HEK293 (cell line): ENCODE measurements around the gene PRKCA.

Source experiments
- CTCF ChIA-PET: fragments of 350-600 bp; formaldehyde crosslinking; extraction: SDS; loops from one replicate; lab custom pipeline; 2021; ENCODE audit warnings: antibody characterized with exemption; lab: Yijun Ruan, JAX
- POLR2A ChIA-PET: fragments of 300-600 bp; formaldehyde crosslinking; extraction: SDS; loops from one replicate; lab custom pipeline; 2020; ENCODE audit warnings: antibody characterized with exemption, inconsistent platforms; lab: Yijun Ruan, JAX
- H3K27ac ChIP-seq: fragments of 200-500 bp; sonication (Bioruptor generic); 2 replicates; pipeline ENCODE4 v1.5.1; 2014; ENCODE audit warnings: low read depth, low read length, control low read depth, inconsistent platforms; ENCODE audit errors: extremely low read depth
- H3K36me3 ChIP-seq, 2 experiments: fragments of 200-500 bp in 1 of 2; sonication (Bioruptor generic) in 1 of 2; 1 replicate in 1 of 2; 2 replicates in 1 of 2; pipeline ENCODE4 v1.5.1; 2014 to 2017; ENCODE audit warnings: inconsistent platforms in 2 of 2, low read length in 2 of 2; ENCODE audit not compliant: control insufficient read depth in 2 of 2, insufficient read depth in 1 of 2
- H3K4me1 ChIP-seq: fragments of 200-500 bp; sonication (Bioruptor generic); 2 replicates; pipeline ENCODE4 v1.5.1; 2014; ENCODE audit warnings: mild to moderate bottlenecking, low read length, inconsistent platforms; ENCODE audit not compliant: control insufficient read depth, insufficient read depth
- H3K4me3 ChIP-seq: 2 replicates; pipeline ENCODE4 v1.5.1; 2011; ENCODE audit warnings: low read depth, mild to moderate bottlenecking, control low read depth, low read length, moderate library complexity
- H3K9me3 ChIP-seq: fragments of 200-500 bp; sonication (Bioruptor generic); 2 replicates; pipeline ENCODE4 v1.5.1; 2014; ENCODE audit warnings: low read depth, low read length, inconsistent platforms; ENCODE audit not compliant: control insufficient read depth, insufficient read depth
- SCRT1 ChIP-seq: fragments of 450-650 bp; formaldehyde crosslinking; IDR thresholded peaks from 2 replicates; pipeline ENCODE4 v1.5.1; 2016; ENCODE audit warnings: missing biosample characterization, missing genetic modification characterization, borderline replicate concordance
- SP3 ChIP-seq: fragments of 450-650 bp; formaldehyde crosslinking; IDR thresholded peaks from 2 replicates; pipeline ENCODE4 v1.5.1; 2016; ENCODE audit warnings: missing biosample characterization, missing genetic modification characterization
- TCF7L2 ChIP-seq: IDR thresholded peaks from 2 replicates; pipeline ENCODE4 v1.6.1; 2011; ENCODE audit warnings: low read depth, mild to moderate bottlenecking, inconsistent platforms, low read length, moderate library complexity, borderline replicate concordance
- ZBTB20 ChIP-seq: fragments of 450-650 bp; formaldehyde crosslinking; IDR thresholded peaks from 2 replicates; pipeline ENCODE4 v1.5.1; 2016; ENCODE audit warnings: missing biosample characterization, missing genetic modification characterization
- ZNF114 ChIP-seq: fragments of 450-650 bp; formaldehyde crosslinking; IDR thresholded peaks from 2 replicates; pipeline ENCODE4 v1.5.0; 2017; ENCODE audit warnings: missing biosample characterization, missing genetic modification characterization
- ZNF121 ChIP-seq: fragments of 450-650 bp; formaldehyde crosslinking; IDR thresholded peaks from 2 replicates; pipeline ENCODE4 v1.5.1; 2016; ENCODE audit warnings: missing biosample characterization, missing genetic modification characterization
- ZNF132 ChIP-seq: fragments of 450-650 bp; formaldehyde crosslinking; IDR thresholded peaks from 2 replicates; pipeline ENCODE4 v1.5.1; 2017; ENCODE audit warnings: missing biosample characterization, missing genetic modification characterization, borderline replicate concordance
- ZNF292 ChIP-seq: fragments of 450-650 bp; formaldehyde crosslinking; IDR thresholded peaks from 2 replicates; pipeline ENCODE4 v1.5.1; 2016; ENCODE audit warnings: low read depth, missing biosample characterization, missing genetic modification characterization, borderline replicate concordance
- ZNF350 ChIP-seq: fragments of 450-650 bp; formaldehyde crosslinking; IDR thresholded peaks from 2 replicates; pipeline ENCODE4 v1.5.0; 2017; ENCODE audit warnings: missing biosample characterization, mild to moderate bottlenecking, missing genetic modification characterization
- ZNF426 ChIP-seq: fragments of 450-650 bp; formaldehyde crosslinking; IDR thresholded peaks from 2 replicates; pipeline ENCODE4 v1.5.1; 2017; ENCODE audit warnings: missing biosample characterization, missing genetic modification characterization, mild to moderate bottlenecking, inconsistent platforms, moderate library complexity
- ZNF555 ChIP-seq: fragments of 450-650 bp; formaldehyde crosslinking; conservative IDR thresholded peaks from 2 replicates; pipeline ENCODE4 v1.5.1; 2017; ENCODE audit warnings: missing biosample characterization, mild to moderate bottlenecking, missing genetic modification characterization, inconsistent platforms
- ZNF596 ChIP-seq: fragments of 450-650 bp; IDR thresholded peaks from 2 replicates; pipeline ENCODE4 v1.5.0; 2018; ENCODE audit warnings: missing biosample characterization, mild to moderate bottlenecking, missing genetic modification characterization, moderate library complexity
- ZNF600 ChIP-seq: fragments of 450-650 bp; formaldehyde crosslinking; IDR thresholded peaks from 2 replicates; pipeline ENCODE4 v1.5.1; 2016; ENCODE audit warnings: missing biosample characterization, missing genetic modification characterization
- ZNF658 ChIP-seq: fragments of 450-650 bp; formaldehyde crosslinking; IDR thresholded peaks from 2 replicates; pipeline ENCODE4; 2016; ENCODE audit warnings: missing biosample characterization, missing genetic modification characterization
- ZNF707 ChIP-seq: fragments of 450-650 bp; formaldehyde crosslinking; IDR thresholded peaks from 2 replicates; pipeline ENCODE4 v1.5.1; 2016; ENCODE audit warnings: missing biosample characterization, missing genetic modification characterization
- ZNF768 ChIP-seq: fragments of 450-650 bp; formaldehyde crosslinking; IDR thresholded peaks from 2 replicates; pipeline ENCODE4 v1.5.1; 2018; ENCODE audit warnings: missing biosample characterization, mild to moderate bottlenecking, missing genetic modification characterization
- ZNF830 ChIP-seq: fragments of 450-650 bp; IDR thresholded peaks from 2 replicates; pipeline ENCODE4 v1.5.0; 2018; ENCODE audit warnings: missing biosample characterization, missing genetic modification characterization, low read depth, mild to moderate bottlenecking, moderate library complexity
- ZSCAN16 ChIP-seq: fragments of 450-650 bp; formaldehyde crosslinking; IDR thresholded peaks from 2 replicates; pipeline ENCODE4 v1.5.1; 2016; ENCODE audit warnings: missing biosample characterization, missing genetic modification characterization
- ZSCAN23 ChIP-seq: fragments of 450-650 bp; formaldehyde crosslinking; IDR thresholded peaks from 2 replicates; pipeline ENCODE4 v1.5.1; 2016; ENCODE audit warnings: missing biosample characterization, missing genetic modification characterization
- TF ChIP-seq, protein P1 (sequence below): fragments of 450-650 bp; formaldehyde crosslinking; IDR thresholded peaks from 2 replicates; pipeline ENCODE4 v1.5.1; 2016; ENCODE audit warnings: missing biosample characterization, missing genetic modification characterization
- TF ChIP-seq, protein P2 (sequence below): fragments of 450-650 bp; formaldehyde crosslinking; IDR thresholded peaks from 2 replicates; pipeline ENCODE4 v1.5.1; 2017; ENCODE audit warnings: missing biosample characterization, missing genetic modification characterization
- TF ChIP-seq, protein P3 (sequence below): fragments of 450-650 bp; formaldehyde crosslinking; IDR thresholded peaks from 2 replicates; pipeline ENCODE4; 2016; ENCODE audit warnings: missing biosample characterization, missing genetic modification characterization
- TF ChIP-seq, protein P4 (sequence below): fragments of 450-650 bp; formaldehyde crosslinking; IDR thresholded peaks from 2 replicates; pipeline ENCODE4 v1.5.1; 2016; ENCODE audit warnings: missing biosample characterization, missing genetic modification characterization
- TF ChIP-seq, protein P5 (sequence below): fragments of 450-650 bp; formaldehyde crosslinking; optimal IDR thresholded peaks from 2 replicates; pipeline ENCODE3; 2016; ENCODE audit warnings: missing biosample characterization, mild to moderate bottlenecking, missing genetic modification characterization
- TF ChIP-seq, protein P6 (sequence below): fragments of 450-650 bp; formaldehyde crosslinking; IDR thresholded peaks from 2 replicates; pipeline ENCODE4 v1.5.1; 2016; ENCODE audit warnings: missing biosample characterization, missing genetic modification characterization
- TF ChIP-seq, protein P7 (sequence below): fragments of 450-650 bp; formaldehyde crosslinking; IDR thresholded peaks from 2 replicates; pipeline ENCODE4 v1.5.1; 2017; ENCODE audit warnings: missing biosample characterization, mild to moderate bottlenecking, missing genetic modification characterization, moderate library complexity

The PRKCA gene

DNA sequence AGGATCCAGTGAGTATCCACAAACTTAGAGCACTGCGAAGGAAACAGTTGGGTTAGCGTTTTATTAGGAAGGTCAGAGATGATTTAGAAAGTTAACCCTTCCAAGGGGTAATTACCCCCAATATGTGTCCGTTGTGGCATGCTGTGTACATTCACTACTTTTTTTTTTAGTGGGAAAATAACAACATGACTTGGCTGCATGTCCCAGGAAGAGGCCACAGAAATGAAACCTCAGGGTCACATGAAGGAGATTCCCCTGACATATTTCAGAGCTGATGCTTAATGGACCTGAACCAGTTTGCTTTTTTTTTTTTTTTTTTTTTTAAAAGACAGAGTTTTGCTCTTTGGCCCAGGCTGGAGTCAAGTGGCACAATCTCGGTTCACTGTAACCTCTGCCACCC, 167.5 kb downstream of the PRKCA start:
- no peaks in the 10 kb centered on the region for H3K9me3 ChIP-seq
- ChIA-PET CTCF (no interaction called here), POLR2A (no interaction called here)

DNA sequence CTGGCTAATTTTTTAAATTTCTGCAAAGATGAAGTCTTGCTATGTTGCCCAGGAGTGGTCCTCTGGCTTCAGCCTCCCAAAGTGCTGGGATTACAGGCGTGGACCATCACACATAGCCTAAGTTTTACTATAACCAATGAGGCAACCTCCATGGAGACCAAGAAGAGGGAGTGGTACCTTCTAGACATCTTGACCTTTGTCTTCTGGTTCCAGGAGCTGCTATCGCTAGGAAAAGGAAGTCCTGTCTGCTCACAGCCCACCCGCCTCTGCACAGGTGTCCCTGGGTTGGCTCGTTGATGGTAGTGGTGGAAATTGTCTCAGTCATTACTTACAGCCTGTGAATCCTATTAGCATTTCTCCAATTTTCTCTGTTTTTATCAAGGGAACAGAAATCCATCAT, 169.7 kb downstream of the PRKCA start:
- CTCF ChIA-PET, result no interaction called here
- no peaks in the 10 kb centered on the region for H3K9me3 ChIP-seq
- no peak overlapping the region for H3K4me3 ChIP-seq
- no peaks in the 10 kb centered on the region for H3K36me3 ChIP-seq
- no peak overlapping the region for H3K27ac ChIP-seq
- no peak for TF ChIP-seq TCF7L2
- TF ChIP-seq, protein P1, sequence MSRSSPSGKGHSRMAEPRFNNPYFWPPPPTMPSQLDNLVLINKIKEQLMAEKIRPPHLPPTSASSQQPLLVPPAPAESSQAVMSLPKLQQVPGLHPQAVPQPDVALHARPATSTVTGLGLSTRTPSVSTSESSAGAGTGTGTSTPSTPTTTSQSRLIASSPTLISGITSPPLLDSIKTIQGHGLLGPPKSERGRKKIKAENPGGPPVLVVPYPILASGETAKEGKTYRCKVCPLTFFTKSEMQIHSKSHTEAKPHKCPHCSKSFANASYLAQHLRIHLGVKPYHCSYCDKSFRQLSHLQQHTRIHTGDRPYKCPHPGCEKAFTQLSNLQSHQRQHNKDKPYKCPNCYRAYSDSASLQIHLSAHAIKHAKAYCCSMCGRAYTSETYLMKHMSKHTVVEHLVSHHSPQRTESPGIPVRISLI (tag by site-specific recombination), result no peak
- no peak for TF ChIP-seq ZNF426
- no peak for TF ChIP-seq ZNF350 (tag by site-specific recombination)
- TF ChIP-seq ZNF707 (tag by site-specific recombination), result no peak
- no peak for TF ChIP-seq ZNF121 (tag by site-specific recombination)
- TF ChIP-seq, protein P2, sequence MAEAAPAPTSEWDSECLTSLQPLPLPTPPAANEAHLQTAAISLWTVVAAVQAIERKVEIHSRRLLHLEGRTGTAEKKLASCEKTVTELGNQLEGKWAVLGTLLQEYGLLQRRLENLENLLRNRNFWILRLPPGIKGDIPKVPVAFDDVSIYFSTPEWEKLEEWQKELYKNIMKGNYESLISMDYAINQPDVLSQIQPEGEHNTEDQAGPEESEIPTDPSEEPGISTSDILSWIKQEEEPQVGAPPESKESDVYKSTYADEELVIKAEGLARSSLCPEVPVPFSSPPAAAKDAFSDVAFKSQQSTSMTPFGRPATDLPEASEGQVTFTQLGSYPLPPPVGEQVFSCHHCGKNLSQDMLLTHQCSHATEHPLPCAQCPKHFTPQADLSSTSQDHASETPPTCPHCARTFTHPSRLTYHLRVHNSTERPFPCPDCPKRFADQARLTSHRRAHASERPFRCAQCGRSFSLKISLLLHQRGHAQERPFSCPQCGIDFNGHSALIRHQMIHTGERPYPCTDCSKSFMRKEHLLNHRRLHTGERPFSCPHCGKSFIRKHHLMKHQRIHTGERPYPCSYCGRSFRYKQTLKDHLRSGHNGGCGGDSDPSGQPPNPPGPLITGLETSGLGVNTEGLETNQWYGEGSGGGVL (tag by site-specific recombination), result no peak
- TF ChIP-seq, protein P3, sequence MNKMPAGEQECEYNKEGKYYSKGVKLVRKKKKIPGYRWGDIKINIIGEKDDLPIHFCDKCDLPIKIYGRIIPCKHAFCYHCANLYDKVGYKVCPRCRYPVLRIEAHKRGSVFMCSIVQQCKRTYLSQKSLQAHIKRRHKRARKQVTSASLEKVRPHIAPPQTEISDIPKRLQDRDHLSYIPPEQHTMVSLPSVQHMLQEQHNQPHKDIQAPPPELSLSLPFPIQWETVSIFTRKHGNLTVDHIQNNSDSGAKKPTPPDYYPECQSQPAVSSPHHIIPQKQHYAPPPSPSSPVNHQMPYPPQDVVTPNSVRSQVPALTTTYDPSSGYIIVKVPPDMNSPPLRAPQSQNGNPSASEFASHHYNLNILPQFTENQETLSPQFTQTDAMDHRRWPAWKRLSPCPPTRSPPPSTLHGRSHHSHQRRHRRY (tag by site-specific recombination), result no peak
- no peak for TF ChIP-seq ZNF596 (tag by site-specific recombination)
- TF ChIP-seq SP3 (tag by site-specific recombination), result no peak
- TF ChIP-seq ZNF292 (tag by site-specific recombination), result no peak
- TF ChIP-seq, protein P4, sequence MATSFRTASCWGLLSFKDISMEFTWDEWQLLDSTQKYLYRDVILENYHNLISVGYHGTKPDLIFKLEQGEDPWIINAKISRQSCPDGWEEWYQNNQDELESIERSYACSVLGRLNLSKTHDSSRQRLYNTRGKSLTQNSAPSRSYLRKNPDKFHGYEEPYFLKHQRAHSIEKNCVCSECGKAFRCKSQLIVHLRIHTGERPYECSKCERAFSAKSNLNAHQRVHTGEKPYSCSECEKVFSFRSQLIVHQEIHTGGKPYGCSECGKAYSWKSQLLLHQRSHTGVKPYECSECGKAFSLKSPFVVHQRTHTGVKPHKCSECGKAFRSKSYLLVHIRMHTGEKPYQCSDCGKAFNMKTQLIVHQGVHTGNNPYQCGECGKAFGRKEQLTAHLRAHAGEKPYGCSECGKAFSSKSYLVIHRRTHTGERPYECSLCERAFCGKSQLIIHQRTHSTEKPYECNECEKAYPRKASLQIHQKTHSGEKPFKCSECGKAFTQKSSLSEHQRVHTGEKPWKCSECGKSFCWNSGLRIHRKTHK, result no peak
- TF ChIP-seq ZNF114 (tag by site-specific recombination), result no peak
- no peak for TF ChIP-seq ZSCAN16 (tag by site-specific recombination)
- H3K4me1 ChIP-seq, result peaks cover 10% of the 10 kb centered on the region
- POLR2A ChIA-PET, result no interaction called here

More for the DNA sequence above, 167.5 kb downstream of the PRKCA start:
- TF ChIP-seq ZNF600 (tag by site-specific recombination) (no peak), ZNF132 (tag by site-specific recombination) (no peak), ZNF768 (no peak), ZSCAN23 (tag by site-specific recombination) (no peak), ZNF658 (tag by site-specific recombination) (no peak), ZNF555 (no peak), ZBTB20 (tag by site-specific recombination) (no peak), SCRT1 (tag by site-specific recombination) (no peak), ZNF830 (tag by site-specific recombination) (no peak)
- TF ChIP-seq, protein P5, sequence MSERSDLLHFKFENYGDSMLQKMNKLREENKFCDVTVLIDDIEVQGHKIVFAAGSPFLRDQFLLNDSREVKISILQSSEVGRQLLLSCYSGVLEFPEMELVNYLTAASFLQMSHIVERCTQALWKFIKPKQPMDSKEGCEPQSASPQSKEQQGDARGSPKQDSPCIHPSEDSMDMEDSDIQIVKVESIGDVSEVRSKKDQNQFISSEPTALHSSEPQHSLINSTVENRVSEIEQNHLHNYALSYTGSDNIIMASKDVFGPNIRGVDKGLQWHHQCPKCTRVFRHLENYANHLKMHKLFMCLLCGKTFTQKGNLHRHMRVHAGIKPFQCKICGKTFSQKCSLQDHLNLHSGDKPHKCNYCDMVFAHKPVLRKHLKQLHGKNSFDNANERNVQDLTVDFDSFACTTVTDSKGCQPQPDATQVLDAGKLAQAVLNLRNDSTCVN (tag by site-specific recombination), result no peak
- TF ChIP-seq, protein P6, sequence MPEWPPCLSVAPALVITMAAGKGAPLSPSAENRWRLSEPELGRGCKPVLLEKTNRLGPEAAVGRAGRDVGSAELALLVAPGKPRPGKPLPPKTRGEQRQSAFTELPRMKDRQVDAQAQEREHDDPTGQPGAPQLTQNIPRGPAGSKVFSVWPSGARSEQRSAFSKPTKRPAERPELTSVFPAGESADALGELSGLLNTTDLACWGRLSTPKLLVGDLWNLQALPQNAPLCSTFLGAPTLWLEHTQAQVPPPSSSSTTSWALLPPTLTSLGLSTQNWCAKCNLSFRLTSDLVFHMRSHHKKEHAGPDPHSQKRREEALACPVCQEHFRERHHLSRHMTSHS (tag by site-specific recombination), result no peak
- TF ChIP-seq, protein P7, sequence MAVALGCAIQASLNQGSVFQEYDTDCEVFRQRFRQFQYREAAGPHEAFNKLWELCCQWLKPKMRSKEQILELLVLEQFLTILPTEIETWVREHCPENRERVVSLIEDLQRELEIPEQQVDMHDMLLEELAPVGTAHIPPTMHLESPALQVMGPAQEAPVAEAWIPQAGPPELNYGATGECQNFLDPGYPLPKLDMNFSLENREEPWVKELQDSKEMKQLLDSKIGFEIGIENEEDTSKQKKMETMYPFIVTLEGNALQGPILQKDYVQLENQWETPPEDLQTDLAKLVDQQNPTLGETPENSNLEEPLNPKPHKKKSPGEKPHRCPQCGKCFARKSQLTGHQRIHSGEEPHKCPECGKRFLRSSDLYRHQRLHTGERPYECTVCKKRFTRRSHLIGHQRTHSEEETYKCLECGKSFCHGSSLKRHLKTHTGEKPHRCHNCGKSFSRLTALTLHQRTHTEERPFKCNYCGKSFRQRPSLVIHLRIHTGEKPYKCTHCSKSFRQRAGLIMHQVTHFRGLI (tag by site-specific recombination), result no peak
- Histone ChIP-seq H3K4me1 (peaks cover 9% of the 10 kb centered on the region), H3K36me3 (no peaks in the 10 kb centered on the region), H3K4me3 (no peak overlapping the region), H3K27ac (no peak overlapping the region)
